T-helper 1 cell treated with Interleukin-12 subunit alpha and Interleukin-12 subunit beta and Interleukin-4 antibody, amounts not matched to agents 30 ng/mL and 1 ng/mL, for 36 hours (primary cell): ENCODE measurements around the gene CD300H. TPM values are rescaled to one million over a fixed set of nuclear protein-coding genes. Genes with fewer than 3 reads are reported as not detected.
"Not testable (repeated sequence)": the region's sequence is repeated elsewhere in the genome, so short reads cannot be mapped to it uniquely, and the experiment has no call there.

Source experiments
- intact Hi-C: fragments of 100-400 bp; cut with micrococcal nuclease; formaldehyde crosslinking; loops from one replicate; pipeline ENCODE4 v1.15.1; 2024
- total RNA-seq: library from RNA; stranded (reverse); gene quantifications from 2 replicates; pipeline ENCODE4 v1.2.3, GENCODE V29; 2022

CD300H gene
- total RNA-seq, 1 donor from 2014 or later, result not detected

- intact Hi-C loops, result no loop called here
These were observed 18.4 kb upstream of the CD300H start for GRCh38 chr17:74585711-74586110.

GRCh38 chr17:74584292-74585060 lies 17.2 kb upstream of the CD300H start:
- intact Hi-C loops, result no loop called here

GRCh38 chr17:74582633-74583032 lies 15.3 kb upstream of the CD300H start:
- intact Hi-C loops, result no loop called here

- intact Hi-C loops, result no loop called here
These were observed 12.6 kb upstream of the CD300H start for GRCh38 chr17:74579900-74580299.

- intact Hi-C loops, result no loop called here
These were observed 11.7 kb upstream of the CD300H start for GRCh38 chr17:74578979-74579378.

GRCh38 chr17:74574489-74575142 lies 7.3 kb upstream of the CD300H start:
- intact Hi-C loops, result no loop called here

- intact Hi-C loops, result not testable (repeated sequence)
These were observed 6.3 kb upstream of the CD300H start for GRCh38 chr17:74573635-74574034.

- intact Hi-C loops, result no loop called here
These were observed 5.9 kb upstream of the CD300H start for GRCh38 chr17:74573169-74573568.

GRCh38 chr17:74571621-74572270 lies 4.4 kb upstream of the CD300H start:
- intact Hi-C loops, result no loop called here

GRCh38 chr17:74569020-74570003 lies 2.0 kb upstream of the CD300H start:
- intact Hi-C loops, result loop anchor here (5.0 kb wide), 1 partner anchor 293 kb away; no protein-coding TSS in a partner anchor

GRCh38 chr17:74568106-74568873 lies 981 bp upstream of the CD300H start:
- intact Hi-C loops, result loop anchor here (5.0 kb wide), 1 partner anchor 294 kb away; no protein-coding TSS in a partner anchor

- intact Hi-C loops, result loop anchor here (1.0 to 5.0 kb wide), 3 partner anchors 81 to 296 kb away; partner anchors contain the start of gene RAB37
These were observed 1.1 kb downstream of the CD300H start for GRCh38 chr17:74566132-74566753.

GRCh38 chr17:74565126-74565525 lies 2.2 kb downstream of the CD300H start:
- intact Hi-C loops, result loop anchor here (5.0 kb wide), 1 partner anchor 297 kb away; no protein-coding TSS in a partner anchor

- intact Hi-C loops, result no loop called here
These were observed 4.0 kb downstream of the CD300H start for GRCh38 chr17:74563358-74563757.

- intact Hi-C loops, result no loop called here
These were observed 5.7 kb downstream of the CD300H start for GRCh38 chr17:74561586-74561985.

- intact Hi-C loops, result no loop called here
These were observed 8.3 kb downstream of the CD300H start for GRCh38 chr17:74558882-74559519.

- intact Hi-C loops, result not testable (repeated sequence)
These were observed 8.9 kb downstream of the CD300H start for GRCh38 chr17:74558402-74558801.

GRCh38 chr17:74555427-74555940 lies 11.8 kb downstream of the CD300H start:
- intact Hi-C loops, result no loop called here

GRCh38 chr17:74554909-74555308 lies 12.4 kb downstream of the CD300H start:
- intact Hi-C loops, result no loop called here
